Activated T-cell treated with anti-CD3 and anti-CD28 coated beads for 48 hours (primary cell): ENCODE measurements around the gene KRTAP4-9.
"Not testable (repeated sequence)": the region's sequence is repeated elsewhere in the genome, so short reads cannot be mapped to it uniquely, and the experiment has no call there.

Source experiments
- DNase-seq: peaks from one replicate; pipeline ENCODE4 v3.0.0-alpha.2; 2020; ENCODE audit warnings: low read depth

Gene KRTAP4-9

GRCh38 chr17:41131979-41132378 is 26.8 kb downstream of the KRTAP4-9 start:
- no peak for DNase-seq

- DNase-seq = no peak
Measured at GRCh38 chr17:41133880-41134735, 28.9 kb downstream of the KRTAP4-9 start.

GRCh38 chr17:41139865-41140264 is 34.7 kb downstream of the KRTAP4-9 start:
- DNase-seq = not testable (repeated sequence)

- no peak for DNase-seq
Measured at GRCh38 chr17:41140360-41141131, 35.4 kb downstream of the KRTAP4-9 start, which contains the start of gene KRTAP4-6. TSS of gene KRTAP4-6 (minus strand) at chr17:41140544. CDS start at chr17:41140487, 57 bp downstream.

DNA sequence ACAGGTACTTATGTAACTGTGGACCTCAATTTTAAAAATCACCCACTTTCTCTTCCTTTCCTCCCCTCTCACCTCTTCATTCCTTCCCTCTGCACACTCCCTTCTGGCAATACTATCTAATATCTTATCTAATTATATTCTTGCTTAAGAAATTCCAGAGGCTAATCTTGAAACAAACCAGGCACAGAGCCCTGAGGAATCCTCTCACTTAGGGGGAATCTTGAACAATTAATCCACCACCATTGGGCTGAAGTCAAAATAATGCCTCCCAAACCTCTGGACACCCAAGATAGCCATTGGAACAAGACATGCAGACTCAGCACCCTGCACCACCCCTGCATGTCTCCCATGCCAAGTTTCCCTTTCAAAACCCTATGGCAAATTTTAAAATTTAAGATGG is 36.2 kb downstream of the KRTAP4-9 start:
- DNase-seq = no peak

GRCh38 chr17:41144846-41145245 is 39.7 kb downstream of the KRTAP4-9 start:
- no peak for DNase-seq

DNA sequence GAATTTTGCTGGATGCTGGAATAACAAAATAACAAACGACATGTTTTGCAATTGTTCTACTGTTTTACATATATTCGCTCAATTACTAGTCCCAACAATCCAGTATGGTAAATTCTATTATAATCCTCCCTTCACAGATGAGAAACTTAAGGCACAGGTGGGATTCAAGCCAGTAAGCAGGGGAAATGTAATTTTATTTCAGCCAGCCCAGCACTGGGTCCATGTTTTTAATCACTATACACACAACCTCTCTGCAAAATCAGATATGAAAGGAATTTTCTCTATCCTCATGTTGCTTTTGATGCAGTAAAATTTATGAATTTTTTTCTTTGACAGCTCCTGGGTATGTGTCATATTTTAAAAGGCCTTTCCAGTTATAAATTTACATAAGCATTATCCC is 40.1 kb downstream of the KRTAP4-9 start:
- no peak for DNase-seq

DNA sequence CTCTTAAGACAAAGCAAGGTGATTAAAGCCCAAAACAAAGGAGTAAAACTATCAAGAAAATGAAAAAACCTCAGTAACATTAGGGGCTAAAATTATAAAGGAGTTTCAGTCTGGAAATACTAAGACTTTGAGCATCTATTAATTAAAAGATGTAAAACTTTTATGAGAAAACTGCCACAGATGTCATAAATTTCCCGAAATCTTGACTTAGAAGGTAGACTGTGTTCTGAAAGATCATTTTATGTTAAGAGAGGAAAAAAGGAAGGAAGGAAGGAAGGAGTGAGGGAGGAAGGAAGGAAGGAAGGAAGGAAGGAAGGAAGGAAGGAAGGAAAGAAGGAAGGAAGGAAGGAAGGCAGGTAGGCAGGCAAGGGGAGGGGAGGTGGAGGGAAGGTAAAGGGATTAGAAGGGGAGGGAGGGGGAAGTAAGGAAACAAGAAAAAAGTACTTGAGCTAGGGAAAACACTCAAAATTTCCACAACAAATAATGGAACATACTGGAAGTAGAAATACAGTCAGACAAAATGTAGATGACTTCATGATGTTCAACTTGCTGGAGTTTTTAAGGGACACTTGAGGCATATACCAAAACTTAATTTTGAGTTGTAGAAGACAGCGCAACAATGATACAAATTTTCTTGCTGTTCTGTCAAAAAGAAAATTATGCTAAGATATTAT is 42.5 kb downstream of the KRTAP4-9 start:
- no peak for DNase-seq

GRCh38 chr17:41148971-41149651 is 43.9 kb downstream of the KRTAP4-9 start:
- DNase-seq = not testable (repeated sequence)

GRCh38 chr17:41149652-41149985 is 44.4 kb downstream of the KRTAP4-9 start, which contains the start of gene KRTAP4-5:
TSS of gene KRTAP4-5 (minus strand) at chr17:41149825. CDS start at chr17:41149767, 58 bp downstream.
- DNase-seq = no peak

DNA sequence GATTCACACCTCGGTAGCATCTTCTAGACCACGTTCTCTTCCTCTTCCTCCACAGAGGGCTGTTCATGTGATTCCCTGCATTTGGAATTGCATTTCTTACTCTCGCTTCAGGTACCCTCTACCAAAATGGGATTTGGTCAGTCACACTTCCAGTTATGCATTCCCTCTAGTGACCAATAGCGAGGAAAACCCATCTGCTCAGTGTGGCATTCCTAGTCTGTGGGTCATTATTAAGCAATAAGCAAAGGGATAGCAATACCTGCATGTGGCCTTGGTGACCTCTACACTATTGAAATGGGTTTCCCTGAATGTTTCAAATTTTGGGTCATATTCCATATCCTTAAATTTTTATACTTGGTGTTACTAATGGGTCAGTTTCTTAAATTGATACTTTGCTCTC is 44.8 kb downstream of the KRTAP4-9 start:
- no peak for DNase-seq

- no peak for DNase-seq
Measured at GRCh38 chr17:41151525-41151924, 46.3 kb downstream of the KRTAP4-9 start.

DNA sequence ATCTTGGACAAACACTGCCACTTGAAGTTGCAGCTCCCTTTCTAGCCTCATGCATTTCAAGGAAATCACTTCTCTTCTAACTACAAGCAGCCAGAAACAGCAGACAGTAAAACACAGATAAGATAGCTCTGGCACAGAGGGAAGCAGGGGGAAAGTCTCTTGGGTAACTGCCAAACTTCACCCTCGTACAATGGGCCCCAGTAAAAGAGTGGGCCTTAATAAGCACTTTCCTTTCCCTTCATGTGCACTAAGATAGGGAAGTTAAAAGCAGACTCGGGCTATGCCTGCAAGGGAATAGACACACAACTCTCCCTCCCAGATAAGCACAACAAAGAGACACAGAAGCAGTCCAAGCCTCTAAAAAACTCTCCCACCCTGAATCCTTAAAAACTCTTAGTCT is 48.7 kb downstream of the KRTAP4-9 start:
- no peak for DNase-seq
